ENCODE results near the gene DRC7. TPM values are rescaled to one million over a fixed set of nuclear protein-coding genes. Genes with fewer than 3 reads are reported as not detected.

Gene DRC7
- total RNA-seq, 1 experiment from 2014 or later: not detected

- CTCF ChIA-PET: interaction anchor here (0.8 to 1.5 kb wide), 2 partner anchors 73 to 147 kb away, joined by 3 to 7 read pairs; no protein-coding TSS in a partner anchor
- Mint-ChIP-seq H3K4me3 (ENCODE audit: unreplicated experiment) (no peak overlapping the region), H3K27me3 (ENCODE audit: insufficient read depth, unreplicated experiment) (no peaks in the 10 kb centered on the region), H3K9me3 (ENCODE audit: unreplicated experiment) (no peaks in the 10 kb centered on the region), H3K4me1 (ENCODE audit: insufficient read depth, unreplicated experiment) (no peaks in the 10 kb centered on the region), H3K36me3 (ENCODE audit: insufficient read depth, unreplicated experiment) (no peaks in the 10 kb centered on the region), H3K27ac (ENCODE audit: low read depth, unreplicated experiment) (no peak overlapping the region)
- intact Hi-C loops (cut with micrococcal nuclease): no loop called here
- DNase-seq (ENCODE audit: unreplicated experiment): peak; percentile 13
- POLR2A ChIA-PET: no interaction called here
- TF ChIP-seq CTCF (IDR thresholded peaks at IDR 0.05; ENCODE audit: unreplicated experiment): no peak
- no TSS peak for BruUV-seq (replicated peaks)
Measured at GRCh38 chr16:57723170-57723569, 28.6 kb downstream of the DRC7 start.

- intact Hi-C loops (cut with micrococcal nuclease): no loop called here
- no peak for TF ChIP-seq CTCF (IDR thresholded peaks at IDR 0.05; ENCODE audit: unreplicated experiment)
- no TSS peak for BruUV-seq (replicated peaks)
- Mint-ChIP-seq H3K4me1 (ENCODE audit: insufficient read depth, unreplicated experiment) (no peaks in the 10 kb centered on the region), H3K9me3 (ENCODE audit: unreplicated experiment) (peaks cover 8% of the 10 kb centered on the region), H3K36me3 (ENCODE audit: insufficient read depth, unreplicated experiment) (no peaks in the 10 kb centered on the region), H3K27ac (ENCODE audit: low read depth, unreplicated experiment) (no peak overlapping the region), H3K4me3 (ENCODE audit: unreplicated experiment) (no peak overlapping the region), H3K27me3 (ENCODE audit: insufficient read depth, unreplicated experiment) (no peaks in the 10 kb centered on the region)
- CTCF ChIA-PET: interaction anchor here (0.6 kb wide), 1 partner anchor 393 kb away, joined by 4 read pairs; no protein-coding TSS in a partner anchor
- DNase-seq (ENCODE audit: unreplicated experiment): no peak
- POLR2A ChIA-PET: no interaction called here
Measured at GRCh38 chr16:57724531-57724930, 29.9 kb downstream of the DRC7 start.

GRCh38 chr16:57725151-57725550 is 30.5 kb downstream of the DRC7 start:
- no peaks in the 10 kb centered on the region for H3K36me3 Mint-ChIP-seq (ENCODE audit: insufficient read depth, unreplicated experiment)
- ChIA-PET CTCF (no interaction called here), POLR2A (no interaction called here)
- peaks cover 14% of the 10 kb centered on the region for H3K9me3 Mint-ChIP-seq (ENCODE audit: unreplicated experiment)
- no peak for TF ChIP-seq CTCF (IDR thresholded peaks at IDR 0.05; ENCODE audit: unreplicated experiment)
- intact Hi-C loops (cut with micrococcal nuclease): no loop called here
- no peaks in the 10 kb centered on the region for H3K4me1 Mint-ChIP-seq (ENCODE audit: insufficient read depth, unreplicated experiment)
- DNase-seq (ENCODE audit: unreplicated experiment): no peak
- no peaks in the 10 kb centered on the region for H3K27me3 Mint-ChIP-seq (ENCODE audit: insufficient read depth, unreplicated experiment)
- BruUV-seq (replicated peaks): no TSS peak
- H3K4me3 Mint-ChIP-seq (ENCODE audit: unreplicated experiment): no peak overlapping the region
- H3K27ac Mint-ChIP-seq (ENCODE audit: low read depth, unreplicated experiment): no peak overlapping the region

- H3K4me1 Mint-ChIP-seq (ENCODE audit: insufficient read depth, unreplicated experiment): no peaks in the 10 kb centered on the region
- BruUV-seq (replicated peaks): no TSS peak
- peaks cover 15% of the 10 kb centered on the region for H3K9me3 Mint-ChIP-seq (ENCODE audit: unreplicated experiment)
- peak; percentile 6 for DNase-seq (ENCODE audit: unreplicated experiment)
- ChIA-PET POLR2A (no interaction called here), CTCF (no interaction called here)
- no peak overlapping the region for H3K4me3 Mint-ChIP-seq (ENCODE audit: unreplicated experiment)
- no peak overlapping the region for H3K27ac Mint-ChIP-seq (ENCODE audit: low read depth, unreplicated experiment)
- no peaks in the 10 kb centered on the region for H3K27me3 Mint-ChIP-seq (ENCODE audit: insufficient read depth, unreplicated experiment)
- TF ChIP-seq CTCF (IDR thresholded peaks at IDR 0.05; ENCODE audit: unreplicated experiment): no peak
- intact Hi-C loops (cut with micrococcal nuclease): no loop called here
- no peaks in the 10 kb centered on the region for H3K36me3 Mint-ChIP-seq (ENCODE audit: insufficient read depth, unreplicated experiment)
Measured at GRCh38 chr16:57725554-57725953, 30.9 kb downstream of the DRC7 start.

Measured in MCF 10A (cell line).